HCT116 (cell line): ENCODE data around the gene MRPS34. TPM values are rescaled to one million over a fixed set of nuclear protein-coding genes. Genes with fewer than 3 reads are reported as not detected.

Experiments used
- ATAC-seq: fragments of 200-7000 bp; cut with Tn5 transposase; 2 replicates; pipeline ENCODE4 v1.9.1; 2020; ENCODE audit warnings: mild to moderate bottlenecking, moderate library complexity
- BruUV-seq: library from RNA; stranded (reverse); fragments of 400-500 nt; replicated peaks from 2 replicates; lab custom pipeline; 2021; lab: Mats Ljungman, UMichigan
- CTCF ChIA-PET: fragments of 300-600 bp; sonication (Branson Sonifier 250); formaldehyde crosslinking; loops from one replicate; lab custom pipeline; 2021; ENCODE audit warnings: antibody characterized with exemption; lab: Charles Lee
- POLR2A ChIA-PET: fragments of 300-600, 350-600 bp; sonication (Branson Sonifier 250); formaldehyde crosslinking; loops from one replicate; lab custom pipeline; 2021; ENCODE audit warnings: antibody characterized with exemption; lab: Charles Lee
- RAD21 ChIA-PET, 2 experiments: fragments of 300-600 bp; sonication (Branson Sonifier 250); formaldehyde crosslinking; loops; one replicate each; lab custom pipeline; 2023; ENCODE audit warnings: low total read pairs in 2 of 2; ENCODE audit not compliant: uncharacterized antibody in 2 of 2, unreplicated experiment in 2 of 2, low non-redundant PET in 1 of 2; lab: Charles Lee
- DNase-seq: peaks from one replicate; pipeline ENCODE4 v3.0.0-alpha.2; 2010; ENCODE audit warnings: low read depth, low spot score
- H2AFZ ChIP-seq: fragments of 200-600 bp; shearing (Covaris generic), sonication (generic); 2 replicates; pipeline ENCODE4 v1.6.1; 2017; ENCODE audit warnings: low read depth, mixed run types, mixed read lengths, antibody characterized with exemption, low read length; ENCODE audit not compliant: poor library complexity, severe bottlenecking
- H3K27ac ChIP-seq: 2 replicates; pipeline ENCODE4 v1.5.1; 2012; ENCODE audit warnings: low read depth, low read length
- H3K27me3 ChIP-seq: fragments of 200-600 bp; sonication (generic); 2 replicates; pipeline ENCODE4 v1.6.1; 2016; ENCODE audit warnings: mixed run types, low read length, mixed read lengths; ENCODE audit not compliant: insufficient read depth
- H3K36me3 ChIP-seq, 2 experiments: fragments of 200-500 bp in 1 of 2; fragments of 200-600 bp in 1 of 2; sonication (Bioruptor generic) in 1 of 2; sonication (generic) in 1 of 2; 2 replicates each; pipeline versions ENCODE4 v1.5.1 to v1.6.1; 2014 to 2016; ENCODE audit warnings: low read length in 2 of 2, inconsistent platforms in 1 of 2, mixed read lengths in 1 of 2, mixed run types in 1 of 2; ENCODE audit not compliant: insufficient read depth in 2 of 2, control insufficient read depth in 1 of 2
- H3K4me1 ChIP-seq, 2 experiments: fragments of 200-600 bp in 1 of 2; sonication (generic) in 1 of 2; 2 replicates each; pipeline versions ENCODE4 v1.5.1 to v1.6.1; 2012 to 2017; ENCODE audit warnings: low read length in 2 of 2, inconsistent platforms in 1 of 2, mild to moderate bottlenecking in 1 of 2, mixed read lengths in 1 of 2, mixed run types in 1 of 2, moderate library complexity in 1 of 2; ENCODE audit not compliant: insufficient read depth in 2 of 2, control insufficient read depth in 1 of 2
- H3K4me2 ChIP-seq: fragments of 200-600 bp; sonication (generic); 2 replicates; pipeline ENCODE4 v1.6.1; 2017; ENCODE audit warnings: mixed run types, low read length, mixed read lengths
- H3K4me3 ChIP-seq, 2 experiments: fragments of 200-600 bp in 1 of 2; sonication (generic) in 1 of 2; replicated peaks in 1 of 2; 2 replicates each; pipeline ENCODE4 v1.5.1; 2011 to 2016; ENCODE audit warnings: low read length in 2 of 2, control low read depth in 1 of 2, low read depth in 1 of 2, mild to moderate bottlenecking in 1 of 2, mixed read lengths in 1 of 2, mixed run types in 1 of 2
- H3K79me2 ChIP-seq: fragments of 200-600 bp; sonication (generic); 2 replicates; pipeline ENCODE4 v1.6.1; 2017; ENCODE audit warnings: mild to moderate bottlenecking, mixed run types, low read length, moderate library complexity, mixed read lengths; ENCODE audit not compliant: insufficient read depth
- H3K9ac ChIP-seq: fragments of 200-600 bp; sonication (generic); 2 replicates; pipeline ENCODE4 v1.6.1; 2016; ENCODE audit warnings: low read length, mixed read lengths
- H3K9me2 ChIP-seq: fragments of 200-600 bp; sonication (generic), shearing (Covaris generic); 2 replicates; pipeline ENCODE4 v1.6.1; 2017; ENCODE audit warnings: mixed run types, mild to moderate bottlenecking, moderate library complexity; ENCODE audit not compliant: insufficient read depth
- H3K9me3 ChIP-seq, 2 experiments: fragments of 200-500 bp in 1 of 2; fragments of 200-600 bp in 1 of 2; sonication (Bioruptor generic) in 1 of 2; sonication (generic) in 1 of 2; 2 replicates each; pipeline ENCODE4 v1.6.1; 2014 to 2017; ENCODE audit warnings: low read length in 2 of 2, mixed read lengths in 2 of 2, inconsistent platforms in 1 of 2, low read depth in 1 of 2, mild to moderate bottlenecking in 1 of 2, mixed run types in 1 of 2, moderate library complexity in 1 of 2; ENCODE audit not compliant: control insufficient read depth in 1 of 2, insufficient read depth in 1 of 2
- H4K20me1 ChIP-seq: fragments of 200-600 bp; sonication (generic), shearing (Covaris generic); 2 replicates; pipeline ENCODE4 v1.6.1; 2017; ENCODE audit warnings: mixed run types, mild to moderate bottlenecking, moderate library complexity; ENCODE audit not compliant: insufficient read depth
- ATF3 ChIP-seq: IDR thresholded peaks from 2 replicates; pipeline ENCODE4 v1.6.1; 2012
- CBX3 ChIP-seq: IDR thresholded peaks from 2 replicates; pipeline ENCODE4 v1.6.1; 2012; ENCODE audit warnings: low read depth
- CEBPB ChIP-seq: IDR thresholded peaks from 2 replicates; pipeline ENCODE4 v1.6.1; 2012; ENCODE audit warnings: low read depth
- CTCF ChIP-seq, 3 experiments: fragments of 200-600 bp in 1 of 3; sonication (generic) in 1 of 3; IDR thresholded peaks in 2 of 3; conservative IDR thresholded peaks in 1 of 3; 2 replicates each; pipeline ENCODE4 v1.5.1; 2012 to 2017; ENCODE audit warnings: low read depth in 2 of 3, low read length in 2 of 3, antibody characterized with exemption in 1 of 3, borderline replicate concordance in 1 of 3, control low read depth in 1 of 3, mild to moderate bottlenecking in 1 of 3, mixed read lengths in 1 of 3, mixed run types in 1 of 3, moderate library complexity in 1 of 3; ENCODE audit not compliant: insufficient read depth in 1 of 3
- EGR1 ChIP-seq: IDR thresholded peaks from 2 replicates; pipeline ENCODE4 v1.6.1; 2012; ENCODE audit warnings: low read depth
- JUND ChIP-seq: IDR thresholded peaks from 2 replicates; pipeline ENCODE4 v1.6.1; 2012
- POLR2A ChIP-seq: IDR thresholded peaks from 2 replicates; pipeline ENCODE4 v1.7.0; 2011; ENCODE audit warnings: borderline replicate concordance; ENCODE audit not compliant: insufficient read depth, insufficient read length; ENCODE audit errors: extremely low read depth
- POLR2AphosphoS5 ChIP-seq: IDR thresholded peaks from 2 replicates; pipeline ENCODE4 v1.6.1; 2011; ENCODE audit warnings: mild to moderate bottlenecking, low read depth, low read length, moderate library complexity
- RAD21 ChIP-seq: IDR thresholded peaks from 2 replicates; pipeline ENCODE4 v1.6.1; 2012; ENCODE audit warnings: low read depth, mild to moderate bottlenecking
- SIN3A ChIP-seq: IDR thresholded peaks from 2 replicates; pipeline ENCODE4 v1.6.1; 2012; ENCODE audit warnings: low read depth
- SP1 ChIP-seq: IDR thresholded peaks from 2 replicates; pipeline ENCODE4 v1.6.1; 2012; ENCODE audit warnings: low read depth
- SRF ChIP-seq: IDR thresholded peaks from 2 replicates; pipeline ENCODE4 v1.6.1; 2012; ENCODE audit warnings: low read depth
- YY1 ChIP-seq: IDR thresholded peaks from 2 replicates; pipeline ENCODE4 v1.6.1; 2011; ENCODE audit warnings: low read length, low read depth, moderate library complexity, mild to moderate bottlenecking; ENCODE audit not compliant: insufficient replicate concordance; ENCODE audit errors: extremely low read depth
- ZNF274 ChIP-seq: fragments of 200-500 bp; sonication (Bioruptor generic); IDR thresholded peaks from 2 replicates; pipeline ENCODE4 v1.6.1; 2014; ENCODE audit warnings: mild to moderate bottlenecking, low read depth, low read length, inconsistent platforms
- intact Hi-C: fragments of 100-400 bp; cut with micrococcal nuclease; formaldehyde crosslinking; loops from 2 replicates; pipeline ENCODE4 v1.10.0; 2022
- total RNA-seq: library from RNA; stranded (reverse); gene quantifications from one replicate; pipeline ENCODE4 v1.2.1, GENCODE V29; 2021; ENCODE audit not compliant: unreplicated experiment

MRPS34 gene
- total RNA-seq, 1 experiment from 2014 or later = 200 TPM

DNA sequence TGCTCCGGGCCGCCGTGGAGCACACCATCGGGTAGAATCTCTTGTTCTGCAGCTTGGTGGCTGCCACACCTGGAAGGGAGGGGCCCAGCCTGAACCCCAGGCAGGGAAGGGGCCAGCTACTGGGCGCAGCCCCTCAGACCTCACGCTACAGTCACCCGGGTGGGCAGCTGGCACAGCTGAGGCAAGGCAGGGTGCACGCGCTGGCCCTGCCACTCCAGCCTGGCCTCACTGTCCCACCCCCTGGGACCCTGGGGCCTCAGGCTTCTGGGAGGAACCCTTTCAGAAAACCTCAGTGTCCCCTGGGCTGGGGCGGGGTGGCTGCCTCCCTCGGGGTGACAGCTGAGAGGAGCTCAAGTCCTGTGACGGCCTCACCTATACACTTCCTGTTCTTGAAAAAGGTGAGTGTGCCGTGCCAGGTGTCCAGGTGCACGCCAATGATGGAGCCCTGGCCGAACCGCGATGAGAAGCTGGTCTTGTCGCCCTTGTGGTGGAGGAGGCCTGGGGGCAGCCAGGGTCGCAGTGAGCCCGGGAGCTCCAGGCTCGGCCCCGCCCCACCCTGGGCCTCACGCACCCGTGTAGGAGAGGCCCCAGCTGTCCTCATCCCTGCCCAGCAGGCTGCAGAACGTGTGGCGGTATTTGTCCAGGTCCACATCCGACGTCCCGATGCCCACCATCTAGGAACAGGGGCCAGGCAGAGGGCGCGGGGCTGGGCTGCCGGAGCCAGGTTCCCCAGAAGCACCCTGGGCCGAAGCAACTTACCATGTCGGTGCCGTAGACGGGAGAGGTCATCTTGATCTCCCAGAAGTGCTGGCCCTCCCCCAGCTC, 4.7 kb upstream of the MRPS34 start:
- intact Hi-C loops = no loop called here
- BruUV-seq = no TSS peak
- peaks cover 32% of the 10 kb centered on the region for H3K79me2 ChIP-seq
- no peak overlapping the region for H3K27ac ChIP-seq
- ChIA-PET RAD21 (no interaction called here), CTCF (no interaction called here), POLR2A (no interaction called here)
- H3K4me3 ChIP-seq = no peak overlapping the region
- H4K20me1 ChIP-seq = no peaks in the 10 kb centered on the region
- H3K27me3 ChIP-seq = no peaks in the 10 kb centered on the region
- H2AFZ ChIP-seq = no peak overlapping the region
- DNase-seq = no peak
- H3K36me3 ChIP-seq = no peaks in the 10 kb centered on the region; a peak in 2 of 4 replicates
- TF ChIP-seq SIN3A (no peak), SRF (no peak), JUND (no peak), ATF3 (no peak), CBX3 (no peak), EGR1 (no peak), RAD21 (no peak), CTCF (IDR thresholded peaks at IDR 0.05 in 2 of 3, conservative IDR thresholded peaks at IDR 0.05 in 1 of 3; ENCODE audit: borderline replicate concordance in 1 of 3, insufficient read depth in 1 of 3, low read depth in 2 of 3, low read length in 2 of 3) (no peak), ZNF274 (no peak), POLR2AphosphoS5 (no peak; the same call in 1 of the 2 replicates), CEBPB (no peak), SP1 (no peak), YY1 (no peak), POLR2A (no peak)
- ATAC-seq = no peak
- H3K4me2 ChIP-seq = no peak overlapping the region
- peaks cover 6 to 29% of the 10 kb centered on the region in 2 experiments for H3K4me1 ChIP-seq
- H3K9me3 ChIP-seq = no peaks in the 10 kb centered on the region
- no peak overlapping the region for H3K9ac ChIP-seq
- no peaks in the 10 kb centered on the region for H3K9me2 ChIP-seq
